HG03457 (cell line): ENCODE data around the gene PTTG2.

Experiments used
- ATAC-seq: cut with Tn5 transposase; IDR thresholded peaks from one replicate; pipeline ENCODE4 v1.9.1; 2021; ENCODE audit warnings: moderate number of reproducible peaks; ENCODE audit not compliant: unreplicated experiment

PTTG2 gene

GRCh38 chr4:38004887-38005286 lies 44.7 kb downstream of the PTTG2 start:
- no peak for ATAC-seq

DNA sequence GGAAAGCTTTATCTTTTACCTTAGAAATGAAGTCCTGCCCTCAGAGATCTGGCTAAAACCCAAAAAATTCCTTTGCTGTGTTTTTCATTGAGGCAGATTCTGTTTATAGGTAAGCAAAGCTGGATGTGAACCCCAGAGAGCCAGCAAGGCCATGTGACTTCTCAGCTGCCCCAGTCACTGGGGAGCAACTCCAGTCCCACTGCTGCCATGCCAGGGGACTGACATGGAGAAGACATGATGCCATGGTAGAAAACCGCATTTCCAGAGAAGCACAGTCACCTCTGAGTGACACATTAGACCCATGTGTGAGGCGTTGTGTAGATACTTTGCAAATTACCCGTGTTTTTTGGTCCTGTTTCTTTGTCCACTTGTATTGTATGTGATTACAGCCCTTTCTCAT lies 45.4 kb downstream of the PTTG2 start:
- ATAC-seq, result no peak

DNA sequence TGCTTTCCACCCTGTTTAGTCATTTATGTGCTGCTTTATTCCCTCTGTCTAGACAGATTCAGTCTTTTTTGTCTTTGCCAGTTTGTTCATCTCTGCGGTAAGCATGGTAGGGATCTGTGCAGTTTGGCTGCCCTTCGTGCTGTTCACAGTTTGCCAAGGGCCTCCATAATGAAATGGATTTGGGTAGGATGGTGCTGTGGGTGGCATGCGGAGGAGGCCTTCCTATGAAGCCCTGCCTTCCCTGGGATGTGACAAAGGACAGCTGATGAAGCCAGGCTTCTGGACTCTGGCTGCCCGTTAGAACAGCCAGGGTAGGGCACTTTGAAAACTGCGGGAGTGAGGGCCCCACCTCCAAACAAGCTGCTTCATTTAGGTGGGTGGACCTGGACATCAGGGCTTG lies 47.4 kb downstream of the PTTG2 start:
- ATAC-seq, result no peak

DNA sequence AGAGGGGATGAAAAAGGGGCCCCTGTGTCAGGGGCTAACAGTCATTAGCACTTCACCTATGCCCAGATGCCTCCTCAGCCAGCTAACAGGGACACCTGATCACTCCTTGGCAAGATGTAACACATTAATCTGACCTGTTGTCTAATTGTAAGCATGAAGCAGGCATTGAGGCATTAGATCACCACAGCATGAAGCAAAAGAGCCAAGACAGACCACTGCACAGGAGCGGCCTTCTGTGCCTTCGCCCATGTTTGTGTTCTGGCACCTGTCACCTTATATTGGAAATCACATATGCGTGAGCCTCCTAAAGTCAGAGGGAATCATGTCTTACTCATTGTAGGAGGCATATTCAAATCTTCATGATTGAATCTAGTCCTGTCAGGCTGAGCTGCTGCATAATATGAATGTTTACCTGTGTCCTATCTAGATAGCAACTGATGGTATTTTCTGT lies 48.4 kb downstream of the PTTG2 start:
- ATAC-seq, result no peak

- ATAC-seq, result no peak
These were observed 49.2 kb downstream of the PTTG2 start for GRCh38 chr4:38009421-38009820.

DNA sequence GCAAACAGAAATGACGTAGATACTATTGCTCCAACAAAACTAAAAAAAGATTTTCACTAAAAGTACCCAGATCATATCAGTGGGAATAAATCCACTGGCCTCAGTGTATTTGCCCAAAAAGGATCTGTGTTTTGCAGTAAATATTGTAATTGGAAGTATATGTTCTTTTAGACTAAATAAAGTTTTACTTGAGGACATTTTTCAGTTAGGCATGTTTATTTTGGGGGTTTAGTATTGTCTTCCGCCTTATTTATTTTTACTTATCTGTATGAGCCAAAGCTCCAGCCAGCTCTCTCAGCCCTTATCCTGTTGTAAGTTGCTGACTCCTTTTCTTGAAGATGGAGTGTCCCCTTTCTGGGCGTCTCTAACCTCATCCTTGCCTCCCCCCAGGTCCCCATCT lies 49.8 kb downstream of the PTTG2 start:
- no peak for ATAC-seq
